SK-N-SH (cell line): ENCODE results near the gene CDKL4.

Experiments
- CHD2 ChIP-seq: fragments of 150-350 bp; IDR thresholded peaks from 2 replicates; pipeline ENCODE4 v1.6.1; 2018; ENCODE audit warnings: low read length; ENCODE audit not compliant: partially characterized antibody
- EP300 ChIP-seq, 2 experiments: IDR thresholded peaks; 2 replicates each; pipeline versions ENCODE4 v1.4.0 to v1.6.1; 2012; ENCODE audit warnings: borderline replicate concordance in 1 of 2, low read depth in 1 of 2, low read length in 1 of 2
- GABPA ChIP-seq: IDR thresholded peaks from 2 replicates; pipeline ENCODE4 v1.4.0; 2012; ENCODE audit warnings: low read depth, mild to moderate bottlenecking
- IRF3 ChIP-seq: fragments of 150-350 bp; IDR thresholded peaks from 2 replicates; pipeline ENCODE4 v1.6.1; 2016; ENCODE audit warnings: mild to moderate bottlenecking, low read depth, low read length
- NFIC ChIP-seq: IDR thresholded peaks from 2 replicates; pipeline ENCODE4 v1.4.0; 2012; ENCODE audit warnings: borderline replicate concordance
- NRF1 ChIP-seq: IDR thresholded peaks from 2 replicates; pipeline ENCODE4 v1.6.1; 2012; ENCODE audit warnings: low read depth, mild to moderate bottlenecking, low read length
- TAF1 ChIP-seq: IDR thresholded peaks from 2 replicates; pipeline ENCODE4 v1.6.1; 2012; ENCODE audit warnings: low read depth, mild to moderate bottlenecking, low read length, moderate library complexity, borderline replicate concordance
- YY1 ChIP-seq: IDR thresholded peaks from 2 replicates; pipeline ENCODE4 v1.4.0; 2012; ENCODE audit warnings: low read depth, mild to moderate bottlenecking
- TF ChIP-seq, protein P1 (sequence below): IDR thresholded peaks from 2 replicates; pipeline ENCODE4 v1.6.1; 2012; ENCODE audit warnings: mild to moderate bottlenecking, low read depth, low read length, moderate library complexity
- TF ChIP-seq, protein P2 (sequence below): IDR thresholded peaks from 2 replicates; pipeline ENCODE4 v1.4.0; 2012; ENCODE audit warnings: low read depth
- TF ChIP-seq, protein P3 (sequence below): fragments of 150-350 bp; IDR thresholded peaks from 2 replicates; pipeline ENCODE4 v1.6.1; 2017; ENCODE audit warnings: antibody characterized with exemption, low read length, low read depth, borderline replicate concordance
- TF ChIP-seq, protein P4 (sequence below): fragments of 200-600 bp; sonication (generic); IDR thresholded peaks from 2 replicates; pipeline ENCODE4 v1.6.1; 2017; ENCODE audit warnings: antibody characterized with exemption, mild to moderate bottlenecking, moderate library complexity

DNA sequence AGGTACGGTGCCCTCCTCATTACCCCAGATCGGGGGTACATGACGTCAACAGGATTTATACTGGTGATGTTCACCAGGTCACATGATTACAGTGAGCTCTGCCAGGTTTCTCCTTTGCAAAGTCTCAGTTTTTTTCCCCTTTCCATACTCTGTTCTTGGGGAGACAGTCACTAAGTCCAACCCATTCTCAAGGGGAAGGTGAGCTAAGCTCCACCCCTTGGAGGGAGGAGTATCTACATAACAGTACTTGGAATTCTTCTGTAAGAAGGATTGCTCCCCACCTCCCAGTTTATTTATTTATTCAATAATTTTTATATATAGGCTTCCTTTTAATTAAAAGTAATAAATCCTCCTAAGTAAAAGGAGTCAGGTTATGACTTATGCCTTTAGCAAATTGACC is 88.8 kb downstream of the CDKL4 start:
- no peak for TF ChIP-seq NFIC
- TF ChIP-seq TAF1, result no peak
- TF ChIP-seq, protein P1, sequence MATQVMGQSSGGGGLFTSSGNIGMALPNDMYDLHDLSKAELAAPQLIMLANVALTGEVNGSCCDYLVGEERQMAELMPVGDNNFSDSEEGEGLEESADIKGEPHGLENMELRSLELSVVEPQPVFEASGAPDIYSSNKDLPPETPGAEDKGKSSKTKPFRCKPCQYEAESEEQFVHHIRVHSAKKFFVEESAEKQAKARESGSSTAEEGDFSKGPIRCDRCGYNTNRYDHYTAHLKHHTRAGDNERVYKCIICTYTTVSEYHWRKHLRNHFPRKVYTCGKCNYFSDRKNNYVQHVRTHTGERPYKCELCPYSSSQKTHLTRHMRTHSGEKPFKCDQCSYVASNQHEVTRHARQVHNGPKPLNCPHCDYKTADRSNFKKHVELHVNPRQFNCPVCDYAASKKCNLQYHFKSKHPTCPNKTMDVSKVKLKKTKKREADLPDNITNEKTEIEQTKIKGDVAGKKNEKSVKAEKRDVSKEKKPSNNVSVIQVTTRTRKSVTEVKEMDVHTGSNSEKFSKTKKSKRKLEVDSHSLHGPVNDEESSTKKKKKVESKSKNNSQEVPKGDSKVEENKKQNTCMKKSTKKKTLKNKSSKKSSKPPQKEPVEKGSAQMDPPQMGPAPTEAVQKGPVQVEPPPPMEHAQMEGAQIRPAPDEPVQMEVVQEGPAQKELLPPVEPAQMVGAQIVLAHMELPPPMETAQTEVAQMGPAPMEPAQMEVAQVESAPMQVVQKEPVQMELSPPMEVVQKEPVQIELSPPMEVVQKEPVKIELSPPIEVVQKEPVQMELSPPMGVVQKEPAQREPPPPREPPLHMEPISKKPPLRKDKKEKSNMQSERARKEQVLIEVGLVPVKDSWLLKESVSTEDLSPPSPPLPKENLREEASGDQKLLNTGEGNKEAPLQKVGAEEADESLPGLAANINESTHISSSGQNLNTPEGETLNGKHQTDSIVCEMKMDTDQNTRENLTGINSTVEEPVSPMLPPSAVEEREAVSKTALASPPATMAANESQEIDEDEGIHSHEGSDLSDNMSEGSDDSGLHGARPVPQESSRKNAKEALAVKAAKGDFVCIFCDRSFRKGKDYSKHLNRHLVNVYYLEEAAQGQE, result no peak
- TF ChIP-seq, protein P2, sequence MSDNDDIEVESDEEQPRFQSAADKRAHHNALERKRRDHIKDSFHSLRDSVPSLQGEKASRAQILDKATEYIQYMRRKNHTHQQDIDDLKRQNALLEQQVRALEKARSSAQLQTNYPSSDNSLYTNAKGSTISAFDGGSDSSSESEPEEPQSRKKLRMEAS, result no peak
- TF ChIP-seq CHD2, result no peak
- TF ChIP-seq, protein P3, sequence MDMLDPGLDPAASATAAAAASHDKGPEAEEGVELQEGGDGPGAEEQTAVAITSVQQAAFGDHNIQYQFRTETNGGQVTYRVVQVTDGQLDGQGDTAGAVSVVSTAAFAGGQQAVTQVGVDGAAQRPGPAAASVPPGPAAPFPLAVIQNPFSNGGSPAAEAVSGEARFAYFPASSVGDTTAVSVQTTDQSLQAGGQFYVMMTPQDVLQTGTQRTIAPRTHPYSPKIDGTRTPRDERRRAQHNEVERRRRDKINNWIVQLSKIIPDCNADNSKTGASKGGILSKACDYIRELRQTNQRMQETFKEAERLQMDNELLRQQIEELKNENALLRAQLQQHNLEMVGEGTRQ, result no peak
- TF ChIP-seq GABPA, result no peak
- TF ChIP-seq, protein P4, sequence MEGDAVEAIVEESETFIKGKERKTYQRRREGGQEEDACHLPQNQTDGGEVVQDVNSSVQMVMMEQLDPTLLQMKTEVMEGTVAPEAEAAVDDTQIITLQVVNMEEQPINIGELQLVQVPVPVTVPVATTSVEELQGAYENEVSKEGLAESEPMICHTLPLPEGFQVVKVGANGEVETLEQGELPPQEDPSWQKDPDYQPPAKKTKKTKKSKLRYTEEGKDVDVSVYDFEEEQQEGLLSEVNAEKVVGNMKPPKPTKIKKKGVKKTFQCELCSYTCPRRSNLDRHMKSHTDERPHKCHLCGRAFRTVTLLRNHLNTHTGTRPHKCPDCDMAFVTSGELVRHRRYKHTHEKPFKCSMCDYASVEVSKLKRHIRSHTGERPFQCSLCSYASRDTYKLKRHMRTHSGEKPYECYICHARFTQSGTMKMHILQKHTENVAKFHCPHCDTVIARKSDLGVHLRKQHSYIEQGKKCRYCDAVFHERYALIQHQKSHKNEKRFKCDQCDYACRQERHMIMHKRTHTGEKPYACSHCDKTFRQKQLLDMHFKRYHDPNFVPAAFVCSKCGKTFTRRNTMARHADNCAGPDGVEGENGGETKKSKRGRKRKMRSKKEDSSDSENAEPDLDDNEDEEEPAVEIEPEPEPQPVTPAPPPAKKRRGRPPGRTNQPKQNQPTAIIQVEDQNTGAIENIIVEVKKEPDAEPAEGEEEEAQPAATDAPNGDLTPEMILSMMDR, result no peak
- TF ChIP-seq IRF3, result no peak
- no peak for TF ChIP-seq EP300 (IDR thresholded peaks at IDR 0.05; ENCODE audit: borderline replicate concordance in 1 of 2, low read depth in 1 of 2, low read length in 1 of 2)
- TF ChIP-seq NRF1, result no peak
- no peak for TF ChIP-seq YY1
